ENCODE results near the gene EPS8L1.

Gene EPS8L1

GRCh38 chr19:55134736-55135135, 59.1 kb downstream of the EPS8L1 start:
- TF ChIP-seq CTCF (IDR thresholded peaks at IDR 0.05; ENCODE audit: control insufficient read depth, insufficient read depth, low read depth, low read length, missing control alignments) = no peak
- H3K4me3 ChIP-seq (ENCODE audit: control insufficient read depth, low read depth, low read length) = no peak overlapping the region
- DNase-seq (ENCODE audit: low read depth) = no peak

GRCh38 chr19:55136399-55137102, 60.9 kb downstream of the EPS8L1 start:
- no peak overlapping the region for H3K4me3 ChIP-seq (ENCODE audit: control insufficient read depth, low read depth, low read length)
- DNase-seq (ENCODE audit: low read depth) = no peak
- no peak for TF ChIP-seq CTCF (IDR thresholded peaks at IDR 0.05; ENCODE audit: control insufficient read depth, insufficient read depth, low read depth, low read length, missing control alignments)

Measured in AG09309 (cell line).